ENCODE results near the gene NPBWR2.

DNA sequence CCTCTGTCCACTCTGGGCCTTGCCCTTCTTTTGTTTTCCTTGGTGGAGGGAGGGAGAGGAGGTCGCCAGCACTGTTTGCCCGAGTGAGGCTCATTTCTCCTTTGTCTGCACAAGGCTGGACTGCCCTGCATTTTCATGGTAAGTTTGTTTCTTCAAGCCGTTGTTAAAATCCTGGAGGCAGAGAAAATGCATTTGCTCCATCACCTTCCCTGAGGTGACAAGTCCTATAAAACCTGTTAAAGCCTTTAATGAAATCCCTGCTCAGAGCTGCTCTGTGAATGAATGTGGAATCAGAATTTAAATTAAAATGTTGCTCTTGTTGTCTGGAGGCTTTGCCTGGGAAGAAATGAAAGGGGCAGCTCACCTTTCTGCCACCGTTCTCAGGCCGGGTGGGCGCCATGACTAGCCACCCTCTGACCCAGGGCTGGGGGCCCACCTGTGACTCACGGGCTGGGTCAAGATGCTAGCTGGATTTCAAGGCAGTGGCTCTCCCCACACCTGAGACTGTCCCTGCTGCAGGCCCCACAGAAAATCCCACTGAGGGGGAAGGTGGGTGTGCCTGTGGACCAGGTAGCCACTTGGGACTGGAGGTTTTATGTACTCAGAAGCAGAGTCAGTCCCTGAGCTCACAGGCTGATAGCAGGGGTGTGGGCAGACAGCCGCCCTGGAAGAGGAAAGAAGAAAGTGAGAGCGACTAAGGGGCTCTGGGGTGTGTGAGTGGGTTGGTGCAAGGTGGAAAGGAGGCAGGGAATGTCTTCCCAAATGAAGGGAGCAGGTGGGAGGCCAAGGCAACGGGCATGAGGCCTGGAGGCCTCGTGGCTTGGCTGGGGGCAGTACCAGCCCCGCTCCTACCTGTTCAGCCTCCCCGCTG lies 32.9 kb upstream of the NPBWR2 start:
- TF ChIP-seq, protein P1, sequence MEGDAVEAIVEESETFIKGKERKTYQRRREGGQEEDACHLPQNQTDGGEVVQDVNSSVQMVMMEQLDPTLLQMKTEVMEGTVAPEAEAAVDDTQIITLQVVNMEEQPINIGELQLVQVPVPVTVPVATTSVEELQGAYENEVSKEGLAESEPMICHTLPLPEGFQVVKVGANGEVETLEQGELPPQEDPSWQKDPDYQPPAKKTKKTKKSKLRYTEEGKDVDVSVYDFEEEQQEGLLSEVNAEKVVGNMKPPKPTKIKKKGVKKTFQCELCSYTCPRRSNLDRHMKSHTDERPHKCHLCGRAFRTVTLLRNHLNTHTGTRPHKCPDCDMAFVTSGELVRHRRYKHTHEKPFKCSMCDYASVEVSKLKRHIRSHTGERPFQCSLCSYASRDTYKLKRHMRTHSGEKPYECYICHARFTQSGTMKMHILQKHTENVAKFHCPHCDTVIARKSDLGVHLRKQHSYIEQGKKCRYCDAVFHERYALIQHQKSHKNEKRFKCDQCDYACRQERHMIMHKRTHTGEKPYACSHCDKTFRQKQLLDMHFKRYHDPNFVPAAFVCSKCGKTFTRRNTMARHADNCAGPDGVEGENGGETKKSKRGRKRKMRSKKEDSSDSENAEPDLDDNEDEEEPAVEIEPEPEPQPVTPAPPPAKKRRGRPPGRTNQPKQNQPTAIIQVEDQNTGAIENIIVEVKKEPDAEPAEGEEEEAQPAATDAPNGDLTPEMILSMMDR (IDR thresholded peaks at IDR 0.05; ENCODE audit: poor library complexity, severe bottlenecking), result no peak
- no peak for TF ChIP-seq SMC3 (conservative IDR thresholded peaks at IDR 0.05; ENCODE audit: poor library complexity)

Data from neural cell (in vitro differentiated cells).